ENCODE data around the gene TTC7B.

DNA sequence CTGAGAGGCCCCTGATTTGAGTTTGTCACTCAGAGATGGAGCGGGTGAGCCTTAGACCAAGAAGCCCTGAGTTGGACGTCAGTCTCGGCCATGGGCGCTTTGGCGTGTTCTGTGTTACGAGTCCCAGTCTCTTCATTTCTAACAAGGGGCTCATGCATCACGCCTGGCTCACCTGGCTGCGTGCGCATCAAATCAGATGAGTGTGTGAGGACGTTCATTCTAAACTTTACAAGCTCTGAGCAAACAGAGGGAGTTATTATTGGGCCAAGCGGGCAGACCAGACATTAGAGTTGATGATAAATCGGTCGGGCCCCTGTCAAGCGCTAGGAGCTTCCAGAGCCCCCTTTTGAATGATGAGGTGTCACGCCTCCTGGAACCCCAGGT, 302.2 kb downstream of the TTC7B start:
- TF ChIP-seq, protein P1, sequence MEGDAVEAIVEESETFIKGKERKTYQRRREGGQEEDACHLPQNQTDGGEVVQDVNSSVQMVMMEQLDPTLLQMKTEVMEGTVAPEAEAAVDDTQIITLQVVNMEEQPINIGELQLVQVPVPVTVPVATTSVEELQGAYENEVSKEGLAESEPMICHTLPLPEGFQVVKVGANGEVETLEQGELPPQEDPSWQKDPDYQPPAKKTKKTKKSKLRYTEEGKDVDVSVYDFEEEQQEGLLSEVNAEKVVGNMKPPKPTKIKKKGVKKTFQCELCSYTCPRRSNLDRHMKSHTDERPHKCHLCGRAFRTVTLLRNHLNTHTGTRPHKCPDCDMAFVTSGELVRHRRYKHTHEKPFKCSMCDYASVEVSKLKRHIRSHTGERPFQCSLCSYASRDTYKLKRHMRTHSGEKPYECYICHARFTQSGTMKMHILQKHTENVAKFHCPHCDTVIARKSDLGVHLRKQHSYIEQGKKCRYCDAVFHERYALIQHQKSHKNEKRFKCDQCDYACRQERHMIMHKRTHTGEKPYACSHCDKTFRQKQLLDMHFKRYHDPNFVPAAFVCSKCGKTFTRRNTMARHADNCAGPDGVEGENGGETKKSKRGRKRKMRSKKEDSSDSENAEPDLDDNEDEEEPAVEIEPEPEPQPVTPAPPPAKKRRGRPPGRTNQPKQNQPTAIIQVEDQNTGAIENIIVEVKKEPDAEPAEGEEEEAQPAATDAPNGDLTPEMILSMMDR (IDR thresholded peaks at IDR 0.05) = no peak
- no peak for TF ChIP-seq EZH2 (IDR thresholded peaks at IDR 0.05; ENCODE audit: borderline replicate concordance, insufficient read depth, low read depth, low read length, poor library complexity, severe bottlenecking)
